Kidney epithelial cell (primary cell): ENCODE data around the gene MMP27. TPM values are rescaled to one million over a fixed set of nuclear protein-coding genes. Genes with fewer than 3 reads are reported as not detected.
"Not testable (repeated sequence)": the region's sequence is repeated elsewhere in the genome, so short reads cannot be mapped to it uniquely, and the experiment has no call there.

ENCODE experiments used
- DNase-seq: peaks from one replicate; pipeline ENCODE4 v3.0.0-alpha.2; 2010; ENCODE audit warnings: low read depth
- H3K27me3 ChIP-seq: 2 replicates; pipeline ENCODE4 v1.6.0; 2011; ENCODE audit warnings: low read length; ENCODE audit not compliant: control insufficient read depth, insufficient read depth
- H3K36me3 ChIP-seq: 2 replicates; pipeline ENCODE4 v1.5.1; 2011; ENCODE audit warnings: low read length; ENCODE audit not compliant: control insufficient read depth, insufficient read depth
- H3K4me3 ChIP-seq: 2 replicates; pipeline ENCODE4 v1.5.1; 2011; ENCODE audit warnings: low read depth, mild to moderate bottlenecking, control low read depth, low read length
- total RNA-seq: library from RNA; depleted of rRNA; stranded (reverse); fragments of >200 nt; gene quantifications from 2 replicates; pipeline ENCODE4 v1.2.3, GENCODE V29; 2015
- TF ChIP-seq, protein P1 (sequence below): IDR thresholded peaks from 2 replicates; pipeline ENCODE4 v1.5.1; 2011; ENCODE audit warnings: mild to moderate bottlenecking, moderate library complexity, low read length, control low read depth, inconsistent platforms; ENCODE audit not compliant: insufficient read depth, poor library complexity, severe bottlenecking

MMP27 gene
- total RNA-seq, 1 donor from 2014 or later: not detected

DNA sequence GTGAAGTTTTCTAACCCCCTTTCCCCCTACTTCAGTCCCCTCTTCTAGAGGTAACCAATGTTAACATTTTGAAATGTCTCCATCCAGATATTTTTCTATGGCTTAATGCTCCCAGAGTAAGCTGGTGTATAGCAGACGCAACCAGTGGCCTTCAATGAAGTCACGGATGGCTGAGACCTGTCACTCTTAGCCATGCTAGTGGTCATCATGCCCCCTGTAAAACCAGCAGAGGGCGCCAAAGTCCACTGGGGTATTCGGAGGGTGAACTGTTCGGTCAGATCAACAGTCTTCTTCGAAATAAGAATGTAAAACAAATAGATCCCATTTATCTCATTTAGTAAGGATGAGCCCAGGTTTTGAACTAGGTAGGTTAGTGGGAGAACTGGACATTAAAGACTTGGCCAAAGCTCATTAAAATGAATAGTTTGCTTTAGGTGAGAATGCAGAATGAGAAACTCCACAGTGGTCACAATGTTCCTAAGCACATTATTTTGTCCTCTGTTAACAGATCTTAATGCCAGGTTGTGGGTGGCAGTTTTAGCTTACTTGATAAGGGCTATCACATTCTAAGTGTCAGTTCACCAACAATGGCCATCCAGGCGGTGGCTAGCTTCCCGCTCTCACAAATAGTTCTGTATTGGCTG is 27.8 kb upstream of the MMP27 start:
- no peaks in the 10 kb centered on the region for H3K36me3 ChIP-seq
- H3K27me3 ChIP-seq: no peaks in the 10 kb centered on the region
- no peak overlapping the region for H3K4me3 ChIP-seq
- TF ChIP-seq, protein P1, sequence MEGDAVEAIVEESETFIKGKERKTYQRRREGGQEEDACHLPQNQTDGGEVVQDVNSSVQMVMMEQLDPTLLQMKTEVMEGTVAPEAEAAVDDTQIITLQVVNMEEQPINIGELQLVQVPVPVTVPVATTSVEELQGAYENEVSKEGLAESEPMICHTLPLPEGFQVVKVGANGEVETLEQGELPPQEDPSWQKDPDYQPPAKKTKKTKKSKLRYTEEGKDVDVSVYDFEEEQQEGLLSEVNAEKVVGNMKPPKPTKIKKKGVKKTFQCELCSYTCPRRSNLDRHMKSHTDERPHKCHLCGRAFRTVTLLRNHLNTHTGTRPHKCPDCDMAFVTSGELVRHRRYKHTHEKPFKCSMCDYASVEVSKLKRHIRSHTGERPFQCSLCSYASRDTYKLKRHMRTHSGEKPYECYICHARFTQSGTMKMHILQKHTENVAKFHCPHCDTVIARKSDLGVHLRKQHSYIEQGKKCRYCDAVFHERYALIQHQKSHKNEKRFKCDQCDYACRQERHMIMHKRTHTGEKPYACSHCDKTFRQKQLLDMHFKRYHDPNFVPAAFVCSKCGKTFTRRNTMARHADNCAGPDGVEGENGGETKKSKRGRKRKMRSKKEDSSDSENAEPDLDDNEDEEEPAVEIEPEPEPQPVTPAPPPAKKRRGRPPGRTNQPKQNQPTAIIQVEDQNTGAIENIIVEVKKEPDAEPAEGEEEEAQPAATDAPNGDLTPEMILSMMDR: peak; percentile 87
- peak; percentile 16 for DNase-seq

DNA sequence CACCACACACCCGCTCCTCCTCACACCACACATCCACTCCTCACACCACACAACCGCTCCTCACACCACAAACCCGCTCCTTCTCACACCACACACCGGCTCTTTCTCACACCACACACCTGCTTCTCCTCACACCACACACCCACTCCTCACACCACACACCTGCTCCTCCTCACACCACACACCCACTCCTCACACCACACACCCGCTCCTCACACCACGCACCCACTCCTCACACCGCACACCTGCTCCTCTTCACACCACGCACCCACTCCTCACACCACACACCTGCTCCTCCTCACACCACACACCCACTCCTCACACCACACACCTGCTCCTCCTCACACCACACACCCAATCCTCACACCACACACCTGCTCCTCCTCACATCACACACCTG is 25.4 kb upstream of the MMP27 start:
- not testable (repeated sequence) for H3K36me3 ChIP-seq, DNase-seq

DNA sequence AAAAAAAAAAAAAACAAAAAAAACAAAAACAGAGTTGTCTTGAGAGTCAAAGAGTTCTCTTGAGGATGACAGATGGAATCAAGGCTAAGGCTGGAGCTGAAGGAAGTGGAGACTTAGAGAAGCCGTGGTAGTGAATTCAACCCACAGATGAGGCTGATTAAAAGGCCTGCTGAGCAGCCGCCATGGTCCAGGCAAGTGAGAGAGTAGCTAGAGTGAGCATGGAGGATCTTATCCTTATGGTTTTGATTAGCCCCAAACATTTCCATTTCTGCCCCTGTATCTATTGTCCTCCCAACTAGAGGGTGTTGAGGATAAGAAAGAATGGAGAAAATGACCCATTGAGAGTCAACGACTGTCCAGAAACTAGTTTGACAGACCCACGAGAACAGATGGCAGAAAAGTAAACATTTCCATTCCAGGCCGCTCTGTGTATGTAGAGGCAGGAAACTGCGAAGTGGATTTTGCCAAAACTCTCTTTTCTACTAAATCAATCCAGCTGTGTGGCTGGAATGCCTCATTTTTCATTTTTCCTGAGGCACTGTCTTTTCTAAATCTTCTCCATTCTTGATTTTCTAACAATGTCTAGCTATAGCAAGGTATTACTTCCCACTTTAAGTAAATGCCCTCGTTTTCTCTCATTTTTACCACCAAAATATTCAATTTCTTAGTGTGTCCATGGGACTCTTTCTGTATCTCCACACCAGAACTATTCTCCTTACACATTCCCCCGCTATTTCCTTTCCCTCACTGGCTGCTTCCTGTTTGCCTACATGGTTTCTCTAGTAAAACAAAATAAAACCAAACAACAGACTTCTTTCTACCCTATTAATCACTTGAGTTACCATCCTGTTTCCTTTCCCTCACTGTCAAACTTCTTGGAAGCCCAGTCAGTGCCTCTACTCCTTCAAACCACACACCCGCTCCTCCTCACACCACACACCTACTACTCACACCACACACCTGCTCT is 24.6 kb upstream of the MMP27 start:
- DNase-seq: no peak
- TF ChIP-seq, protein P1: no peak

More for the DNA sequence above, 25.4 kb upstream of the MMP27 start:
- H3K4me3 ChIP-seq, H3K27me3 ChIP-seq: not testable (repeated sequence)

DNA sequence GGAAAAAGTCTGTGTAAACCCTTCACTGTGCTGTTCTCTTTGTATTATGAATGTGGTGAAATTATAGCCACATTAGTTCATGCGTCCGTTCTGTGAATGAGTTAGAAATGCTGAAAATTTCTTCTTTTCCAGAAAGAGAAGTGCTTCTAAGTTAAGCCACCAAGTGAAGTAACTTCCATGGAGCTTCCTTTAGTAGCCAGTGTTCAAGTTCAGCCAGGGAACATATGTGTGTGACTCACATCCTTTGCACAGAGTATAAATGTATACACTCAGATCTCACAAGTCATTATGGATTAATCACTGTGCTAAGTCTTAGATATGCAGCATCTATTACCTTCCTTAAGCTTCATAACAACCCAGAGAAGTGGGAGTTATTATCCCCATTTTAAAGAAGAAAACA is 22.3 kb upstream of the MMP27 start:
- H3K4me3 ChIP-seq: no peak overlapping the region
- DNase-seq: no peak
- TF ChIP-seq, protein P1: no peak
- no peaks in the 10 kb centered on the region for H3K27me3 ChIP-seq
- H3K36me3 ChIP-seq: no peaks in the 10 kb centered on the region

More for the DNA sequence above, 24.6 kb upstream of the MMP27 start:
- Histone ChIP-seq H3K27me3 (no peaks in the 10 kb centered on the region), H3K36me3 (no peaks in the 10 kb centered on the region), H3K4me3 (no peak overlapping the region)

DNA sequence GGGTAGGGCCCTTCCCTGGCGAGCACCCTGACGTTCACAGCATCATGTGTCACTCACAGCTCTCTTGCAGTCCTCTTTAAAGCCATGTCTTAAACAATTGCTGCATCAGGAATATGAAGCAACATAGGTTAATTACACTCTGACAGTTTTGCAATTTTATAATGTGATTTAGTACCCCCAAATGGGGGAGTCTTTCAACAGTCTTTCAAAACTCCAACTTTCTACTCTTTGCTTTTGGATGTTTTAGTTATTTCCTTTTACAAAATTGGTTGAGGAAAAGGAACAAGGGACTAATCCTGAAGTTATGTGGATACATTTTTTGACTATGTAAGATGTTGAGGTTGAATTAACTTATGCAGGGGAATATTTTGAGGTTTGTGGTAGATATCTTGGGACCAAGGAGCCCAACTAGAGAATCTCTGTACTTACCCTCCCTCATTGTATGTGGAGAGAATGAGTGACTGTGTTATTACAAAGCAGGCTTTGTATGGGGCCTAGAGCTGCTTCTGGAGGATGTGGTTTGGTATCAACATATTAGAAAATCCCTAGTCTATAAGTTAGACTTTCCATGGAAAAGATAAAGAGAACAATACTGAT is 19.4 kb upstream of the MMP27 start, which contains the start of gene MMP8:
Gene MMP8 (minus strand): TSS at position 51 of the 597 bp plus-strand sequence. CDS start 99 bp downstream, outside the sequence.
- Histone ChIP-seq H3K27me3 (no peaks in the 10 kb centered on the region), H3K36me3 (no peaks in the 10 kb centered on the region), H3K4me3 (no peak within 1 kb of the TSS)
- DNase-seq: no peak
- TF ChIP-seq, protein P1: no peak

DNA sequence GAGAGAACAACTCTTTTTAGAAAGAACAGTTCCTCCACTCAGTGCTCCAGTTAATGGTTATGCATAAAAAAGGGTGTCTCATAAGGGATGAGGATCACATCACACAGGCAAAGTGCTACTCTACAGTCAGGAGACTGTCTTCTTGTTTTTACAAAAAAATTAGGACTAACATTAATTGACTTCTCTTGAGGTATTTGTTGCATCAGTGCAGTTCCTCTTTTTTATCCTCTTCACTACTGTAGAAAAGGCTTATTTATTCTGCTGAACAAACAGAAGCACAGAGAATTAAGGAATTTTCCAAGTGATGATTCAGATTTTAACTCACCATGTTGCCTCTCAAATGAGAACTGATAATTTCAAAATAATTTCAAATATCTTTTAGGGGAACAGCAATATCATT is 17.3 kb upstream of the MMP27 start:
- Histone ChIP-seq H3K36me3 (no peaks in the 10 kb centered on the region), H3K27me3 (no peaks in the 10 kb centered on the region), H3K4me3 (no peak overlapping the region)
- DNase-seq: no peak
- TF ChIP-seq, protein P1: no peak
